ENCODE data around the gene DLG5.

The DLG5 gene

DNA sequence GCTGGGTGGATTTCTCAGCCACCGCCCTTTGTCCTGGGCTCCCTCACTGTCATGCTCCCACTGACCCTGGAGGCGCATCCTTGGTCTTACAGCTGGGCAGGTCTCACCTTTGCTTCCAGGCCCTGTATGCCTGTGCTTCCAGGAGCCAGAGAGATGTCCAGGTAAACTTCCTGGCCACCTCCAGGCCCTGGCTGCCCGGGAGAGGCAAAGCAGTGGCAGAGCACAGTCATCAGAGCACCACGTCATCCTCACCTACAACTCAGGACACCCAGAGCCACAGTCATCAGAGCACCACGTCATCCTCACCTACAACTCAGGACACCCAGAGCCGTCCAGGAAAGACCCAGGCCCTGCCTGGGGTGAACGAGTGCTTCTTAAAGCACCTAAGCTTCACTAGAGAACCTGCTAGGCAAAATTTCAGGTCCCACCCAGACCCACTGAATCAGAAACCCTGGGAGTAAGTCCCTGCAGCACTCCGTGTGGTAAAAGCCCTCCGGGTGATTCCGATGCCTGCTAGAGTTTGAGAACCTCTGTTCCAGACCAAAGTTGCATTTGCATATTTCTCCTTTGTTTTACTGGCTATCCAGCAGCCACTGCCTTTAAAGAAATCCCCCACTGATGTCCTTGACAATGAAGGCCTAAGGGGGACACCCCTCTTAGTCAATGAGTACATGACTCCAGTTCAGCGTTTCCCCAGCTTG lies 62.3 kb downstream of the DLG5 start:
- DNase-seq: peak in 1 of 2 experiments; percentile 41

GRCh38 chr10:77863446-77863845 lies 63.1 kb downstream of the DLG5 start:
- DNase-seq: no peak

DNA sequence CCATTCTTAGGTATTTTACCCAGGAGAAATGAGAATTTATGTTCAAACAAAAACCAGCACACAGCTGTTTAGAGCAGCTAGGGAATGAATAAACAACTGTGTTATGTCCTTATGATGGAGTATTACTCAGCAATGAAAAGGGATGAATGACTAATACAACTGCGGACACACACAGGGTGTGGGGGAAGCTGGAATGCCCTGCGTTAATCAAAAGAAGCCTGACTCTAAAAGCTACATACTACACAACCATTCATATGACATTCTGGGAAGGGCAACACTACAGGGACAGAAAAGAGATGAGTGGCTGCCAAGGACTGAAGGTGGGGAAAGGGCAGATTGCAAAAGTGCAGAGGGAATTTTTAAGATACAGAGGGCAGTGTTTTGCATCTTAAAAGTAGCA lies 64.0 kb downstream of the DLG5 start:
- no peak for DNase-seq

- DNase-seq: no peak
These were observed 65.2 kb downstream of the DLG5 start for GRCh38 chr10:77861366-77861765.

- DNase-seq: no peak
These were observed 66.7 kb downstream of the DLG5 start for GRCh38 chr10:77859865-77860282.

DNA sequence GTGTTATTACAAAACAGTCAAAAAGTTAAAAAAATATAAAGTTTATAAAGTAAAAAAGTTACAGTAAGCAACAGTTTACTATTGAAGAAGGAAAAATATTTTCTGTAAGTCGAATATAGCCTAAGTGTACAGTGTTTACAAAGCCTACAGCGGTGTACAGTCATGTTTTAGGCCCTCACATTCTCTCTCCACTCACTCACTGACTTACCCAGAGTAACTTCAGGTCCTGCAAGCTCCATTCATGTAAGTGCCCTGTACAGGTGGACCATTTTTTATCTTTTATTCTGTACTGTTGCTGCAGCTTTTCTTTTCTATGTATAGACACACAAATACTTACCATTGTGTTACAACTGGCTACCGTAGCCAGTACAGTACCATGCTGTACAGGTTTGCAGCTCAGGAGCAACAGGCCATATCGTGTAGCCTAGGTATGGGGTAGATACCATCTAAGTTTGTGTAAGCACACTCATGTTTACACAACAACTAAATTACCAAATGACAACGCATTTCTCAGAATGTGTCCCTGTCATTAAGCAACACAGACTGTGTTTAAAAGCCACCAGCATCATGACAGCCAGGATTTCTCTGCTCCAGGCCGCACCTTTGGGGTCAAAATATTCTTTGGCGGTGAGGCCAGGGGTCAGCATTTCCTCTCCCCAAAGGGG lies 67.2 kb downstream of the DLG5 start:
- no peak for DNase-seq

- no peak for DNase-seq
These were observed 69.3 kb downstream of the DLG5 start for GRCh38 chr10:77857272-77857671.

GRCh38 chr10:77856566-77856965 lies 70.0 kb downstream of the DLG5 start:
- DNase-seq: no peak

GRCh38 chr10:77855404-77856155 lies 71.0 kb downstream of the DLG5 start:
- DNase-seq: no peak

DNA sequence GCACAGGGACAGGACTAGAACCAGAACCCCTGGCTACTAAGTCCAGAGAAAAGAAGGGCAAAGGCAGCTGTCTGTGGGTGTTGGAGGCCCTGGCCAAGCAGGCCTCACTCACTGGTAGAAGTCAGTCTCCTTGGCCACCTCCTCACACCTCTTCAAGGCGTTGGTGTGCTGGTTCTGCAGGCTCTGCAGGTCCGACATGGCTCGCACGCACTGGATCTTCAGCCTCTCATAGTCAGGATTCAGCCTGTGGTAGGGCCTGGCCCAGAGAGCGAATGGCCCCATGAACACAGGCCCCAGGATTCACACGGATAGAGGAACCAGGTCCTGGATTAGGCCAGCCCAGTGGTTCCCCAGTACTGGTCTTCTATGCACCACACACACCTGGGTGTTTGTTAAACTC lies 72.4 kb downstream of the DLG5 start:
- no peak for DNase-seq

DNA sequence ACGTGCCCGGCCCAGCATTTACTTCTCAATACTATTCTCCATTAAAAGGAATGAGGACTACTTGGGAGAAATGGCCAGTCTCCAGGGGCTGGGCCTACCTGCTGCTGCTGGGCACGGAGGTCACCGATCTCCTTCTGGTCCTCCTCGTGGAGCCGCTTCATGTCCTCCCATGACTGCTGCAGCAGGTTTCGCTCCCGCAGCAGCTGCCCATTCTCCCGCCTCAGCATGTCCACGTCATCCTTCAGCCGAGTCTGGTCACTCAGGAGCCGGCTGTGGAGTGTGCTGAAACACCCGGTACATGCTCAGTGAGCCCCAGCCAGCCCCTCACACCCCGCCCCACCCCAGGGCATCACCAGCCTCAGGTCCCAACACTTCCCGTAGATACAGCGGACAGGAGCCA lies 73.3 kb downstream of the DLG5 start:
- DNase-seq: no peak

DNA sequence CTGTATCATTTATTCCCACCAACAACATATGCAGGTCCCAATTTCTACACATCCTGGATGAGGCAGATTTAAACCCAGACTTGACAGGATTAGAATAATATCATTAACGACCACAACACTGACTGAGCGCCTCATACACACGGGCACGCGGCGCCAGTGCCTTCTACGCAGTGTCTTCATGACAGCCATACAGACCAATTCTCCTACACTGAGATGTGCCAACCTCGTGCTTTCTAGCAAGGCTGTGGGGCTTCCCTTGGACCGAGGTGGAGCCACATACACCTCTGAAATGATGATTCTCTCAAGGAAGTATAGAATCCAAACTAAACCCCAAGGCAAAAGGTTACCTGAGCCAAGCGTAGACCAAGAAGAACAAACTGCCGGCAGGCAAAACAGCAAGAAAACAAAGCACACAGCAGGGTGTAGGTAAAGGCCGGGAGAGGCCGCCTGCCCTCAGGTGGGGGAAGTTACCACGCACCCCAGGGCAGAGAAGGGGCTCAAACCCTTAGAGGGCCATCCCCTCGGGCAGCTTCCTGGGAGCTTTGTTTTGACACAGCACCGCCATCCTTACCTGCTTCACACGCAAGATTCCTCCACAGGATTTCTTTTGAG lies 75.8 kb downstream of the DLG5 start:
- no peak for DNase-seq

DNA sequence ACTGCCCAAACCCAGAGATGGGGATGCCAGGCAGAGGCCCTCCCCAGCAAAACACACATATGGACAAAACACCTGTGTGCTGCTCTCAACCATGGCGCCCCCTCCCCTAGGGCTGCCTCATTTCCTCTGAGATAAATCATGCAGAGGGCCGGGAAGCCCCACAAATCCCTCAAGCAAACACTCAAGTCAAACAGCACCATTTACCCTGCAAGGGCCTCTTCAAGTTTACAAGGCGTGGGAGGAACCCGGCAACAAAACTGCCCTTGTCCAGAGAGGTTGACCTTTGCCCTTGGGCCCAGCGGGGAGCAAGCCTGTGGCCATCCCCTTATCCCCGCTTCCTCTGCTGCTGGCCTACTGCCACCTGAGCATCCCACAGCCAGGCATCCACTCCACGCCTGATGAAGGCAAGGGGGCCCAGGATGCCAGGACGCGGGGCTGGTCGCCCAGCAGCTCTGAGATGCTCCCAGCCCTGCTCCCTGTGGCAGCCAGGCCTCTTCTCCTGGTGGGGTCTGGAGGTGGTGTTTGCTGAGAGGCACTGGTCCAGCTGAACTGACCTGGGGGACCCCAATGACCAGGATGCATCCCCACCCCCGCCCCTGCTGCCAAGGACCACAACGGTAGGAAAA lies 77.4 kb downstream of the DLG5 start:
- no peak for DNase-seq

GRCh38 chr10:77846718-77847311 lies 79.7 kb downstream of the DLG5 start:
- DNase-seq: peak; percentile 22 to 57

DNA sequence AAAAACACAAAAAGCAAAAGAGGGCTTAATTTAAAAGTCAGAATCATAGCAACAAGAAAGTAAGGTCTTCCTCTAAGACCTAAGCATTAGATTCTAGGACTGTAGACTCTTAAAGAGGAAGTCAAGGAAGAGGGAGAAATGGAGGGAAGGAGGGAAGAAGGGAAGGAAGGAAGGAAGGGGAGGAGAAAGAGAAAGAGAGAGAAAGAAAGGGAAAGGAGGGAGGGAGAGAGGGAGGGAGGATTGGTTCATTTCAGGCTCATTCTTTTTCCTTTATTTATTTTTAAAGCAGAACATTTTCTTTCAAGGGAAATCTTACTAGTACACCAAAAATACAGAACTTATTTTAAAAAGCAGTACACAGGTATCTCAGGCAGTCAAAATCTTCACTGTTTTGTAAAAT lies 81.1 kb downstream of the DLG5 start:
- DNase-seq: no peak

- DNase-seq: no peak
These were observed 81.7 kb downstream of the DLG5 start for GRCh38 chr10:77844713-77845445.

DNA sequence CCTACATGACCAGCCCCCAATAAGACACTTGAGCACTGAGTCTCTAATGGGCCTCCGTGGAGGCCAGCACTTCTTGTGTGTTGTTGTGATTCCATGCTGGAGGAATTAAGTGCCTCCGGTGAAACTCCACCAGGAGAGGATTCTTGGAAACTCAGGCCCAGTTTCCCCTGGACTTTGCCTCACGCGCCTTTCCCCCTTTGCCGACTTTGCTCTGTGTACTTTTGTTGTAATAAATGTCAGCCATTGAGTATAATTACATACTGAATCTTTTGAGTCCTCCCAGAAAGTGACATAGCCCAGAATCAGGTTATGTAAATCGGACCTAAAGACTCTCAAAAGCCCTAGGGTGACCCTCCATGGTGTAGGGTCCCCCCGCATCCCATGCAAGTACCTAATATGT lies 82.4 kb downstream of the DLG5 start:
- DNase-seq: no peak

GRCh38 chr10:77843264-77843663 lies 83.3 kb downstream of the DLG5 start:
- no peak for DNase-seq

DNA sequence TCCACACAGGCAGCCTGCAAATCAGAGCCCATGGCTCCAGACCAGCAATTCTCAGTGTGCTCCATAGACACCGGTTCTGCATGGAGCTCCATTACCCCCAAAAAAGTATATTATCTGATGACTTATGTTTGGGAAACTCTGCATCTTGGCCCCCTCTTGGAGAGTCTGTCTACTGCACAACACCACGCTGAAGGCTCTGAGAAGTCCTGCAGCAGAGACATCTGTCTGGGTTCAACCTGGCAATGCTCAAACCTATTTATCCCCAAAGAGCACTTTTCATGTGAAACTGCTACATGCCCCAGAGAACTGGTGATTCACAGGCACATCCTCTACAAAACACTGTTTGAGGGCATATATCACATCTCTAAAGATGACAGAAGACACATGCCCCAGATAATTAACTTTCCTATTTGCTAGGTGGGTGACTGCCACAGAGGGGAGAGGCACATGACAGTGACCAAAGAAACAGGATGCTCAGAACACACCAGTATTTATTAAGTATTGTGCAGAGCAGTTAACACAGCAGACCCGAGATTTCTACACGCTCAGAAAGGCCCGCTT lies 83.8 kb downstream of the DLG5 start:
- DNase-seq: no peak

- no peak for DNase-seq
These were observed 84.7 kb downstream of the DLG5 start for GRCh38 chr10:77841711-77842375.

DNA sequence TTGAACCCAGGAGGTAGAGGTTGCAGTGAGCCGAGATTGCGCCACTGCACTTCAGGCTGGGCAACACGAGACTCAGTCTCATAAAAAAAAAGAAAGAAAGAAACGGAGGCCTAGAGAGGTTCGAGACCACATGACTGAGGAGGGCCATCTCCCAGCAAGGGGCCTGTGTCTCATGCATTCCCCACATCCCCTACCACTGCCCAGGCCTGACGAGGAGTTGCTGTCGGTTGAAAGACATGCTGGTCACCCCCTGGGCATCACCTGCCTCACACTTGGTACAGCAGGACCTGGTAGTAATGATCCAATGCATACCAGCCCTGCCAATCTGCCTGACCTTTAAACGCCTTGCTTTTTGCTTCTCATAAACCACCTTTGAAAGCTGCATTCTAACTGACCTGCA lies 85.9 kb downstream of the DLG5 start:
- no peak for DNase-seq

All from NCI-H526 (cell line).